Measurements from ENCODE around the gene RPS21.

The RPS21 gene

DNA sequence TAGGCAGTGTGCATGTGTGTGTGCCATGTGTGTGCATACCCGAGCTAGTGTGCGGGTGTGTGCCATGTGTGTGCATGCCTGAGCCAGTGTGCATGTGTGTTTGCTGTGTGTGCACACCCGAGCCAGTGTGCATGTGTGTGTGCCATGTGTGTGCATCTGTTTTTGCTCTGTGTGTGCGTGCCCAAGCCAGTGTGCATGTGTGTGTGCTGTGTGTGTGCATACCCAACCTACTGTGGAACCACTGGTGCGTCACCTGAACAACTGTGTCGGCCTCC, 34.8 kb downstream of the RPS21 start:
- Histone ChIP-seq H3K36me3 (ENCODE audit: insufficient read depth, low read length) (no peaks in the 10 kb centered on the region), H3K4me3 (ENCODE audit: low read length, poor library complexity, severe bottlenecking) (no peak overlapping the region), H4K20me1 (ENCODE audit: insufficient read depth, low read length, poor library complexity, severe bottlenecking) (no peaks in the 10 kb centered on the region), H3K4me2 (ENCODE audit: low read depth, low read length, poor library complexity, severe bottlenecking) (no peak overlapping the region), H3K9me2 (replicated peaks; ENCODE audit: low read depth, low read length) (no peaks in the 10 kb centered on the region), H3K9ac (ENCODE audit: low read depth, low read length, poor library complexity, severe bottlenecking) (no peak overlapping the region), H3K4me1 (ENCODE audit: insufficient read depth, low read length, poor library complexity, severe bottlenecking) (no peaks in the 10 kb centered on the region), H3K79me2 (ENCODE audit: insufficient read depth, low read length) (no peaks in the 10 kb centered on the region), H2AFZ (ENCODE audit: low read length) (no peak overlapping the region), H3K9me3 (ENCODE audit: insufficient read depth, low read depth, low read length) (no peaks in the 10 kb centered on the region), H3F3A (ENCODE audit: low read depth) (no peaks in the 10 kb centered on the region), H3K27me3 (ENCODE audit: insufficient read depth, low read length, poor library complexity, severe bottlenecking) (no peaks in the 10 kb centered on the region)
- TF ChIP-seq, protein P1, sequence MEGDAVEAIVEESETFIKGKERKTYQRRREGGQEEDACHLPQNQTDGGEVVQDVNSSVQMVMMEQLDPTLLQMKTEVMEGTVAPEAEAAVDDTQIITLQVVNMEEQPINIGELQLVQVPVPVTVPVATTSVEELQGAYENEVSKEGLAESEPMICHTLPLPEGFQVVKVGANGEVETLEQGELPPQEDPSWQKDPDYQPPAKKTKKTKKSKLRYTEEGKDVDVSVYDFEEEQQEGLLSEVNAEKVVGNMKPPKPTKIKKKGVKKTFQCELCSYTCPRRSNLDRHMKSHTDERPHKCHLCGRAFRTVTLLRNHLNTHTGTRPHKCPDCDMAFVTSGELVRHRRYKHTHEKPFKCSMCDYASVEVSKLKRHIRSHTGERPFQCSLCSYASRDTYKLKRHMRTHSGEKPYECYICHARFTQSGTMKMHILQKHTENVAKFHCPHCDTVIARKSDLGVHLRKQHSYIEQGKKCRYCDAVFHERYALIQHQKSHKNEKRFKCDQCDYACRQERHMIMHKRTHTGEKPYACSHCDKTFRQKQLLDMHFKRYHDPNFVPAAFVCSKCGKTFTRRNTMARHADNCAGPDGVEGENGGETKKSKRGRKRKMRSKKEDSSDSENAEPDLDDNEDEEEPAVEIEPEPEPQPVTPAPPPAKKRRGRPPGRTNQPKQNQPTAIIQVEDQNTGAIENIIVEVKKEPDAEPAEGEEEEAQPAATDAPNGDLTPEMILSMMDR (conservative IDR thresholded peaks at IDR 0.05; ENCODE audit: low read length): no peak
- no peak for TF ChIP-seq EZH2phosphoT487 (IDR thresholded peaks at IDR 0.05; ENCODE audit: borderline replicate concordance)

DNA sequence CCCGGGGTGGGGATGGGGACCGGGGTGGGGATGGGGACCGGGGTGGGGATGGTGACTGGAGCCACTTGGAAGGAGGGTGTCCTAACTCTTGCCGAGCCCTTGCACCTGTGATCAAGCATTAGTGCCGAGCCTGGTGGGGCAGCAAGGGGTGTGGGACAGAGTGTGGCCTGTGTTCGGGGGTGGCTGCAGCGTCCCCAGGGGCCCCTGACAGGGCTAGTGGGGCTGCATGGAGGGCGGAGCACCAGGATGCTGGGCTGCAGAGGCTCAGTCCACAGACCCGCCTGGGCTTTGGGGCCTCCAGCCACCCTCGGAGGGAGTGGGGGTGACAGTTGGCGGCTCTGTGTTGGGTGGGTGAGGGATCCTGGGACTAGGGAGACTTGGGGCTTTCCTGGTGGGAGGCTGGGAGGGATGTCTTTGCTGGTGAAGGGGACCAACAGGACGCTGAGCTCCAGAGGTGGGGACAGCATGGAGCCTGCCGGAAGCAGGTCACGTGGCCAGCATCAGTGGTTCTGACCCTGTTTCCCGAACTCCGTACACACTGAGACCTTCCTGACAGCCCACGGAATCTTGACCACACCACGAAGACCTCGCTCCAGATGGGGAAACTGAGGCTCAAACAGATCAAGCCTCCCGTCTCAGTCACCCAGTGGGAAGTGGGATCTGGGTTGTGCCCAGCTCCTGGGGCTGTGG, 35.9 kb downstream of the RPS21 start:
- no peak overlapping the region for H3K4me3 ChIP-seq (ENCODE audit: low read length, poor library complexity, severe bottlenecking)
- H3K27me3 ChIP-seq (ENCODE audit: insufficient read depth, low read length, poor library complexity, severe bottlenecking): no peaks in the 10 kb centered on the region
- H3K79me2 ChIP-seq (ENCODE audit: insufficient read depth, low read length): no peaks in the 10 kb centered on the region
- H3K4me2 ChIP-seq (ENCODE audit: low read depth, low read length, poor library complexity, severe bottlenecking): no peak overlapping the region
- H3K9ac ChIP-seq (ENCODE audit: low read depth, low read length, poor library complexity, severe bottlenecking): no peak overlapping the region
- no peaks in the 10 kb centered on the region for H3K9me3 ChIP-seq (ENCODE audit: insufficient read depth, low read depth, low read length)
- no peaks in the 10 kb centered on the region for H4K20me1 ChIP-seq (ENCODE audit: insufficient read depth, low read length, poor library complexity, severe bottlenecking)
- no peaks in the 10 kb centered on the region for H3K36me3 ChIP-seq (ENCODE audit: insufficient read depth, low read length)
- H3F3A ChIP-seq (ENCODE audit: low read depth): no peaks in the 10 kb centered on the region
- H2AFZ ChIP-seq (ENCODE audit: low read length): no peak overlapping the region
- no peaks in the 10 kb centered on the region for H3K4me1 ChIP-seq (ENCODE audit: insufficient read depth, low read length, poor library complexity, severe bottlenecking)
- no peak for TF ChIP-seq EZH2phosphoT487 (IDR thresholded peaks at IDR 0.05; ENCODE audit: borderline replicate concordance)
- TF ChIP-seq, protein P1 (conservative IDR thresholded peaks at IDR 0.05; ENCODE audit: low read length): no peak
- H3K9me2 ChIP-seq (replicated peaks; ENCODE audit: low read depth, low read length): no peaks in the 10 kb centered on the region

DNA sequence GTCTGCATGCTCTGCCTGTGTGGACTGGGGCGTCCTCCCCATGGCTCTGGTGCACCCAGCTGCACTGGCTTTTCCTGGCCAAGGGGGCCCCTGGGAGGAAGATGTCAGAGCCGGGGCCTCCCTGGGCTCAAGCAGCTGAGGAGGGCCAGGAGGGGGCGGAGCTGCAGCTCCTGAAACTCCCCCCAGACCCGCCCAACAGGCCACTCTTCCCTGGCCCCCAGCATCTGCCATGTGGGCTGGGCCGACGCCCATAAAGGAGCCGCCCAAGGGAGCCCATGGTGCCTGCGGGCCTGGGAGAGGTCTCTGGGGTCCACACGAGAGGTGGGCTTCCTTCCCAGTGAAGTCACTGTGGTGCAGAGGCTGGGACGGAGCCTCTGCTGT, 36.4 kb downstream of the RPS21 start:
- no peak overlapping the region for H2AFZ ChIP-seq (ENCODE audit: low read length)
- no peaks in the 10 kb centered on the region for H3K36me3 ChIP-seq (ENCODE audit: insufficient read depth, low read length)
- no peaks in the 10 kb centered on the region for H3F3A ChIP-seq (ENCODE audit: low read depth)
- H3K9me3 ChIP-seq (ENCODE audit: insufficient read depth, low read depth, low read length): no peaks in the 10 kb centered on the region
- H3K9me2 ChIP-seq (replicated peaks; ENCODE audit: low read depth, low read length): no peaks in the 10 kb centered on the region
- H3K27me3 ChIP-seq (ENCODE audit: insufficient read depth, low read length, poor library complexity, severe bottlenecking): no peaks in the 10 kb centered on the region
- H3K4me1 ChIP-seq (ENCODE audit: insufficient read depth, low read length, poor library complexity, severe bottlenecking): no peaks in the 10 kb centered on the region
- H4K20me1 ChIP-seq (ENCODE audit: insufficient read depth, low read length, poor library complexity, severe bottlenecking): no peaks in the 10 kb centered on the region
- no peak overlapping the region for H3K4me2 ChIP-seq (ENCODE audit: low read depth, low read length, poor library complexity, severe bottlenecking)
- H3K9ac ChIP-seq (ENCODE audit: low read depth, low read length, poor library complexity, severe bottlenecking): no peak overlapping the region
- H3K4me3 ChIP-seq (ENCODE audit: low read length, poor library complexity, severe bottlenecking): no peak overlapping the region
- H3K79me2 ChIP-seq (ENCODE audit: insufficient read depth, low read length): no peaks in the 10 kb centered on the region
- TF ChIP-seq, protein P1 (conservative IDR thresholded peaks at IDR 0.05; ENCODE audit: low read length): no peak
- no peak for TF ChIP-seq EZH2phosphoT487 (IDR thresholded peaks at IDR 0.05; ENCODE audit: borderline replicate concordance)

Measured in Loucy (cell line).